ENCODE results near the gene F5.
"Not testable (repeated sequence)": the region's sequence is repeated elsewhere in the genome, so short reads cannot be mapped to it uniquely, and the experiment has no call there.

F5 gene

DNA sequence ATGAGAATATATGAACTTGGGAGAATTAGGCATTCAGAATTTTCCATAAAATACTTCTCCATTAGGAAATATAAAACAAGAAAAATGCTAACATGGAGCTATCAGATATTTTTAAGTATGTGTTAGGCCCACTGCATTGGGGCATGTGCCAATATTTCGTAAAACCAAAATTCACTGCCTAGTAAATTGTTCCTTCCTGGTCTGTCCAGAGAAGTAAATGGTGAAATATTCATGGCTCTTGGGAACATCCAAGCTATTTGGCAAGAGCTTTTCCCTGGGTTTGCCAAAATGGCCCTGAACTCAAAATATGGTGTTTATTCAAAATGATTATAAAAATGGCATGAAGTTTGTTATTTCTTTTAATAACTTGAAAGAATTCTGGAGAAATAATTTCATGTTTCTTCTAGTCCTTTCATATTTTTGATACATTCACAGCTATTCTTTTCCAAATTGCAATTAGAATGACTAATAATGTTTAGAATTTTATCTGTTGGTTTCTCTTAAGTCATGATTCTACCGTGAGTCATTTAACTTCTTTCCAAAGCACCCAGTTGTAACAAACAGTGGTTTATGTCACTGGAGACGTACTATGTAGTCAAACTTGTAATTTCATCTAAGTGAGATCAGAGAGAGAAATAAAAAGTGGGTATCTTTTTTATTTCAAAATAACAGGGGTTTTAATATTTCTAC lies 74.8 kb downstream of the F5 start:
- no peak for DNase-seq (ENCODE audit: low read depth, low spot score)

DNA sequence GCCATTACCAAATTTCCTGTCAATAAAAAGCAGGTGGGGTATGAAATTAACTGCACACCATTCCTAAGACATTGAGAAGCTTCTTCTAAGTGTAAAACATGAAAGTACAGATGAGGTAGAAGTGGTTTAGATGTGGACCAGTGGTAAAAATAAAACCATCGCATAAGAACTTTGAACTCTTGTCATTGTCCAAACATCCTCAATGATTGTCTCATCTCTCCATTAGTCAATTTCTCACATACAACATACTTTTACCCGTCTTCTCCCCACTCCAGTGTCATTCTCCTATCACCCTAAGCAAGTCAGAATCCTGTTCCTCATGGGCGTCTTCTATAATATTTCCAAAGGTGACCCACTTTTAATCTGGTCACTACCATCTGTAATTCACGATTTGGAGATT lies 76.2 kb downstream of the F5 start:
- no peak for DNase-seq (ENCODE audit: low read depth, low spot score)

DNA sequence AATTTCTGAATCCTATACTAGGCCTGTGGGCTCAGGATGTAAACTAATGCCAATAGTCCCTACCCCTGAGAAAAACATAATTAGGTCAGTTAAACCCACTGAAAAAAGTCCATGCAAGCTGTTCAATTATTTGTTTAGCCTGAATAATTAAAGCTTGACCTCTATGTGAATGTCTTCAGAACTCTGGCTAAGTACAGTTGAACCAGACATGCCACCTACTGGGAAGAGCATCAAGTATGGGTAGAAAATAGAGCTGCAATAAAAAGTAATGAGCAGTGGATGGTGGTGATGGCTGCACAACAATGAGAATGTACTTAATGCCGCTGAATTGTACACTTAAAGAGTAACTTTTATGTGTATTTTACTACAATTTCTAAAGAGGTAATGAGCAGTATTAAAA lies 76.9 kb downstream of the F5 start:
- no peak for DNase-seq (ENCODE audit: low read depth, low spot score)

DNA sequence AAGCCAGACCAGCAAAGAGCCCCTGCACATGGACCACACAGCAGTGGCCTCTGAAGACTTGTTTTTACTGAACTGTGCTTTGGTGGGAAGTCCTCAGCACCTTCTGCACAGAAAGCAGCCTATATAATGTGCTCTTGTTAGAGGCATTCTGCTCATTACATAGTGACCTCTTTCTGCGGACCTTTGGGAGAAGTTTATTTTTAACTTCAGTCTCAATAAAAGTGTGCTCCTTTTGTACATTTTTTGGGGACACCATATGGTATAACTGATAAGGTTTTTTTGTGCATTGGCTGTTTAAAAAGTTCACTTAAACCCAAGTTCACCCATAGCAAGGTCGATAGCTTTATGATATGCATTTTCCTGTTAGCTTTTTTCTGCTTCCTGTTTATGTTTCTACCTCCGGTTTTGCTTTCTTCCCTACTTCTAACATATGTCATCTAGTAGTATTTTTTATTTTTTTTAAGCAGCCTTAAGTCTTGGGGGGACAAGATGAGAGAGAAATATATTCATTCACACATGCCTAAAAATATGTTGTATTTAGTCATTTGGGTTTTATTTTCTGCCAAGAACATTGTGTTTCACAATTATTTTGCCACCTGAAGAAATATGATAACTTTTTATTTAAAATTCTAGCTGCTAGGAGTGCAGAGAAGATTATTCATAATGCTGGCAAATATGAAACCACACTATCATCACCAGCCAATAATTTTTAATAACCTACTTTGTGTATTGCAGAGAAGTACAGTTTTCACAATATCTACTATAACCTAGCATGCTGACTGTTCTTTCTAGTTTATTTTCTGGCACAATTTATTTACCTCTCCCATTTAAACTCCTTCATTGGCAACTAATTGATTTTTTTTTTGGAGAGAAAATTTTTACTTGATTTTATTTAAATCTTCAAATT lies 77.6 kb downstream of the F5 start:
- DNase-seq (ENCODE audit: low read depth, low spot score) = no peak

DNA sequence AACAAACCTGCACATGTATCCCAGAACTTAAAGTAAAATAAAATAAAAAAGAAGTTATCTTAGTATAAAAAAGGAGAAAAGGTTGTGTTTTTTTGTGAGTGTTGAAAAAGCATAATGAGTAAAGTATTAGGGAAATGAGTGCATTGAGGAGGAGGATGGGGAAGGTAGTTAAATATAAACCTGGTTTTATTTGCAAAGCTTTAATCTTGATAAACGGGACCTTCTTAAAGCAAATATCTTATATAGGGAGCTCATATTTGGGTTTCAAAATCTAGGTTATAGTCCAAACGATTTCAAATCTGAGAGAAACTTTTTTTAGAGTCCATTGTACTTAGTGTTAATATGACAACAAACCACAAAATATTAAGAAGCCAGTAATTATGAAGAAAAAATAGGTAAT lies 78.9 kb downstream of the F5 start:
- no peak for DNase-seq (ENCODE audit: low read depth, low spot score)

DNA sequence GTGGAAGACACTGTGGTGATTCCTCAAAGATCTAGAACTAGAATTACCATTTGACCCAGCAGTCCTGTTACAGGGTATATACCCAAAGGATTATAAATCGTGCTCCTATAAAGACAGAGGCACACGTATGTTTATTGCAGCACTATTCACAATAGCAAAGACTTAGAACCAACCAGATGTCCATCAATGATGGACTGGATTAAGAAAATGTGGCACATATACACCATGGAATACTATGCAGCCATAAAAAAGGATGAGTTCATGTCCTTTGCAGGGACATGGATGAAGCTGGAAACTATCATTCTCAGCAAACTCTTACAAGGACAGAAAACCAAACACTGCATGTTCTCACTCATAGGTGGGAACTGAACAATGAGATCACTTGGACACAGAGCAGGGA lies 82.7 kb downstream of the F5 start:
- not testable (repeated sequence) for DNase-seq (ENCODE audit: low read depth, low spot score)

DNA sequence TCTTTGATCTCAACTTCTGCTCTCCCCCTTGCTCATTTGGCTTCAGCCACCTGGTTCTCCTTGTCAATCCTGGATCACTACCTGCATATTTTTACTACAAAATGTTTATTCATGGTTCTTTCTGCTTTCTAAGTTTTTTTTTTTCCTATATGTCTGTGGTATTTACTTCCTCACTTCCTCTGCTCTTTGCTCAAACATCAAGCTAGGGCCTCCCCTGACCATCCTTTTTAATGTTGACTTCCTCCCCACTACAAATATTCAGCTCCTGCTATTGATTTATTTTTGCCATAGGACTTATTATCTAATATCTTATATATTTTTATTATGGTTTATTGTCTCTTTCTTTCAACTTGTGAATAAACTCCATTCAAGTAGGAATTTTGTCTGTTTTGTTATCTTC lies 86.5 kb downstream of the F5 start:
- no peak for DNase-seq (ENCODE audit: low read depth, low spot score)

DNA sequence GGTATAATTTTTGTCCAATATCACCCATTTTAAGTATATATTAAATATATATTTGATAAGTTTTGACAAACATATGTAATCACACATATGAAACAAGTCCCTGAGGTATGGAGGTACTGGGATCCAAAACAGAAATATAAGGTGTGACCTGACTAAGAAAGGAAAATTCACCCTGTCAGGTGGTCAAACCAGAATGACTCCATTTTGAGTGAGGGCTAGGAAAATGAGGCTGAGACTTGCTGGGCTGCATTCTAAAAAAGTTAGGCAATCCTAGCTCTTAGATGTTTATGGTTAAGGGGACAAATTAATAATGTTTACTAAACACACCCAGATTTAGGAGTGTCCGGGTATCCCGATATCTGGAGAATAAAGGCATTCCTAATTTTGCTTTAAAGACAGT lies 89.0 kb downstream of the F5 start:
- no peak for DNase-seq (ENCODE audit: low read depth, low spot score)

DNA sequence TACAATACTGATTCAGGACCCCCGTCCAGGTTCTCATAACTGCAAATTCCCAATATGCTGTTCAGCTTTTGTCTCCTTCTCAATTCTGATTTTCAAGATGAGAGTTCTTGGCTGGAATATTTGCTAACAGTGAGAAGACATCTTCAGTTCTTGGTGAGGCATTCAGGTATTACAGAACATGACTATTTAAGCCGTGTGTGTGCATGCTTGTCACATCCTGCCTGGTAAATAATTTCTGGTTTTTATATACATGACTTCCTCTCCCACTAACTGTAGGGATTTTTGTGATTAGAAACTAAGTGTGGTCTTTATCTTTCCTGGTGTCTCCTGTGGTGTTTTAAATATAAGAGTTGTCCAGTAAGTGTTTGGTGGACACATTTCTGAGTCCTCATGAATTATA lies 90.4 kb downstream of the F5 start:
- DNase-seq (ENCODE audit: low read depth, low spot score) = no peak

DNA sequence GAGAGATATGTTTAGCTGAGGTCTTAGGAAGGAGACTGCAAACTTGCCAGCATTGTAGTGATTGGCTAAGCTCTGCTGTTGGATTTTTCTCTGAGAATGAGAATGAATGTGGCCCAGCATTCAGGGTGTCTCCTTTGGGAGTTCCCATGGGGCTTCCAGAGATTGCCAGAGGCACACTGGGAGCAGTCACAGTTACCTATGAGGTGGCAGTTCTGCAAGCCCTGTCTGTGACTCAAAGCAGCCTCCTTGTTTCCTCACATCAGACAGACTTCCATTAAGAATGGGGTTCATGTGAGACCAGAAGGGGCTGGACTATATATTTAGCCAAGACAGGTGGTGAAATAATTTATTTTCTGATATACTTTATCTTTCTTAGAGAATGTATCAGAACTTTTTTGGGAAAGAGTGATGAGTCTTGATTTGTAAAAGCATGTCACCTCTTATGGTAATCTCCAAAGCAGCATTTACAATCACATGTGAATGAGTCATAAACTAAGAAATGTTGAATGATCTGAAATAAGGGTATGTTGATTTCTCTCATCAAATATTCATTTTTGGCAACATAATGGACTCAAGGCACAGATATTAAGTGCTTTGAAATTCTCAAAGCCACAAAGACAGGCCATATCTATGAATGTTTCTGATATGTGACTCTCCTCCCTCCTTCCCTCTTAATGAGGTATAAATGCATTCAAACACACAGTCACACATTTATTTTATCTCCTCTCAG lies 91.1 kb downstream of the F5 start:
- no peak for DNase-seq (ENCODE audit: low read depth, low spot score)

DNA sequence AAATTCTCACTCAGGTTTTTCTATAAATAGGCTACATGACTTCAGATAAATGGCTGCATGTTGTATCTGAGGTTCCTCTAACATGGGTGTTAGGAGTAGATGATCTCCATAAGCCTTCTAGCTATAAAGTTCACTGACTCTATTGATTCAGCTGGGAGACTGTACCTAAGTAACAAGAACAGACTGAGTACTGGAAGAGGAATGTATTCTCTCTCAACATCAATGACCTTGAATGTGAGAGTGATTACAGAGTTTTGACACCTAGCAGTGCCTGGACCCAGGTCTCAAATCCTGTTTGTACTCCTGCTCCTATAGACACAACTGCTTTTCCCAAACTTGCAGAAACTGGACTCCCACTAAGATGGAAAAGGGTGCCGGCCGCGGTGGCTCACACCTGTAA lies 91.9 kb downstream of the F5 start:
- DNase-seq (ENCODE audit: low read depth, low spot score) = no peak

DNA sequence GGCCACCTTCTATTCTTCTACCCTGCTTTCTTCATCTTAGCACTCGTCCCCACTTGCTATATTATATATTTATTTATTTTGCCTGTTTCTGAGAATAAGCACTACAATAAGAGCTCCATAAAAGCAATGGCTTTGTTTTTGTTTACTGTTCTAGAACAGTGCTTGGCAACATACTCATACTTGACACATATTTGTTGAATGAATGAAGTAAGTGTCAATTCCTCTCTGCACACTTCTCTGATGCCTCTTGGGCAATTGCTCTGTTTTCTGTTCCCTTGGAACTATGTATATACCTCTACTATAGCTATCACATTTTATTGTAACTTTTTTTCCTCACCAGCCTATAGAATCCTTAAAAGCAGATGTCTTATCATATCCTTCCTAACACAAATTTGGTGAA lies 93.0 kb downstream of the F5 start:
- no peak for DNase-seq (ENCODE audit: low read depth, low spot score)

DNA sequence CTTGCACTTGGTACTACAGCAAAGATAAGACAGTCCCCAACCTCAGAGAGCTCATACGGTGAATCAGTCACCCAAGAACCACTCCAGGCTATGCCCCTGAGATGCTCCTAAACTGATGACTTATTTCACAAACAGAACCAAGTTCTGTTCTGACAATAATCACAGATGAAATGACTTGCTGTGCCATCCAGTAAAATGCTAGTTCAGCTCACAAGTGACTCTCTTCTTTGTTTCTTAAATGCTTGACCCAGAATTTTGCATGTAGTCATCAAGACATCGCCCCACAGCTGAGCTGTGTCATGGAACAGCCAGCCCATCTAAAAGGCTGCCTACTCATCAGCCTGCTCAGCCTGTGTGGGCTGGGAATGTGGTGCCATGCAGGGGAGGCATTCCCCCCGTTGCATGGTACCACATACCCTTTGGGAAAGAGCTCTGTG lies 94.4 kb downstream of the F5 start:
- DNase-seq (ENCODE audit: low read depth, low spot score) = no peak

DNA sequence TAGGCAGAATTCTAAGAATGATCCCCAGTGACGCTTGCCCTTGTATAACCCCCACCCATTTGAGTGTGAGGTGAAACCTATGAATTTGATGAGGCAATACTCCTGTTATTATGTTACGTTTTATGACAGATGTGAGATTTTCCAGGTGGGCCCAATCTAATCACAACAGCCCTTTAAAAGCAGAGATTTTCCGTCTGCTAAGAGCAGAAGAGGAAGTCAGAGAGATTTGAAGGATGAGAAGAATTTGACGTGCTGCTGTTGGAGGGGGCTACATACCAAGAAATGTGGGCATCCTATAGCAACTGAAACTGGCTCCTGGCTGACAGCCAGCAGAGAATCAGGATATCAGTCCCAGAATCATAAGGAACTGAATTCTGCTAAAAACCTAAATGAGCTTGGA lies 98.1 kb downstream of the F5 start:
- no peak for DNase-seq (ENCODE audit: low read depth, low spot score)

DNA sequence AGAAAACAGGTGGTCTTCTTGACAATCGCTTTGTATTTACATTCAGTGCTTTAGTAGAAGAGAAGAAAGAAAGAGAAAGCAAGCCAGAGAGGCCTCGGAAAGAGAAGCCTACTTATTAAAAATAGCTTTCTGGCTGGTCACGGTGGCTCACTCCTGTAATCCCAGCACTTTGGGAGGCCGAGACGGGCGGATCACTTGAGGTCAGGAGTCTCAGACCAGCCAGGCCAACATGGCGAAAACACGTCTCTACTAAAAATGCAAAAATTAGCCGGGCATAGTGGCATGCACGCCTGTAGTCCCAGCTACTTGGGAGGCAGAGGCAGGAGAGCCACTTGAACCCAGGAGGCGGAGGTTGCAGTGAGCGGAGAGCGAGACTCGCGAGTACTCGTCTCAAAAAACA lies 98.7 kb downstream of the F5 start:
- DNase-seq (ENCODE audit: low read depth, low spot score) = no peak

DNA sequence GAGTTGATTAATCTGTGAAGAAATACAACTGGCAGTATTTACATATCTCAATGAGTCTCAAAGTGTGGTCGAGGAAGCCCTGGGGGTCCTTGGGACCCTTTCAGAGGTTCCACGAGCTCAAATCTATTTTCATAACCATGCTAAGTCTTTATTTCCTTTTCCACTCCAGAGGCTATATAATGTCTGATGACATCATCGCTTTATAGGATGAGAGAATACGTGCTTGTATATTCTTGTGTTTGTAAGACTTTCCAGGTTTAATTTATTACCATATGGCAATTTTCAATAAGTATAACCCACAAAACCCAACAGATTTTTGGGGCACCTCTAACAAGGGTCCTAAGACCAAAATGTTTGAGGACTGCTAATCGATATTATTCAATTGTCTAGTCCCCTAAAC lies 99.1 kb downstream of the F5 start:
- DNase-seq (ENCODE audit: low read depth, low spot score) = no peak

DNA sequence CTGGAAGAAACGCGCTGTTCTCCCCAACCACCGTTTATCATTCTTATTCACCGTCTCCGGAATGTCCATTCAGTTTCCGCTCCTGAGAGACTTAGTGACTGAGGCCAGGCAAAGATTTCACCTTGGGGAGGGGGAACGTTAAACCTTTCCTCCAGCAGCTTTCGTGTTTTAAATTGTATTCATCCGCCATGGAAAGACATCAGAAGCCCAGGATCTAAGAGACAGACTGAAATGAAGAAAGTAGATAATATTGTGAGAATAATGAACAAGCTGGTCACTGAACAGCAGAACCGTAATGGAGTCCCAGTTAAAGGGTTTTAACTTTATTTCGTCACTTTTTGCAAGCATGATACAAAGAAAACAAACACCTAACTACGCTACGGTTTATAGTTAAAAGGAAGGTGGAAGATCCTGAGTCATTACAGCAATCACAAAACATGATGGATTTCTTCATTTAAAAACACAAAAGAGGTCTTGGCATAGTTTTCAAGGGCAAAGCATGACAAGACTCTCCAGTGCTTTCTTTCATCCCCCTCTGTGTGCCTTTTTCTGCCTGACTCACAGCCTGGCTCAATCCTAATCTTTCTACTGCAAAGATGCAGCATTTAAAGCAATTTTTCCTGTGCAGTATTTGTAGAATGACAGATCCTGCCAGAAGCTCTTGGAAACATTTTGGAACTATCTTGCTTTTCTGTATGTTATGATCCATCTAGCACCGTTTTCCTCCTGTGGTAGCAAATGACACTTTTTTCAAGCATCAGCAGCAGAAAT lies 99.8 kb downstream of the F5 start:
- no peak for DNase-seq (ENCODE audit: low read depth, low spot score)

DNA sequence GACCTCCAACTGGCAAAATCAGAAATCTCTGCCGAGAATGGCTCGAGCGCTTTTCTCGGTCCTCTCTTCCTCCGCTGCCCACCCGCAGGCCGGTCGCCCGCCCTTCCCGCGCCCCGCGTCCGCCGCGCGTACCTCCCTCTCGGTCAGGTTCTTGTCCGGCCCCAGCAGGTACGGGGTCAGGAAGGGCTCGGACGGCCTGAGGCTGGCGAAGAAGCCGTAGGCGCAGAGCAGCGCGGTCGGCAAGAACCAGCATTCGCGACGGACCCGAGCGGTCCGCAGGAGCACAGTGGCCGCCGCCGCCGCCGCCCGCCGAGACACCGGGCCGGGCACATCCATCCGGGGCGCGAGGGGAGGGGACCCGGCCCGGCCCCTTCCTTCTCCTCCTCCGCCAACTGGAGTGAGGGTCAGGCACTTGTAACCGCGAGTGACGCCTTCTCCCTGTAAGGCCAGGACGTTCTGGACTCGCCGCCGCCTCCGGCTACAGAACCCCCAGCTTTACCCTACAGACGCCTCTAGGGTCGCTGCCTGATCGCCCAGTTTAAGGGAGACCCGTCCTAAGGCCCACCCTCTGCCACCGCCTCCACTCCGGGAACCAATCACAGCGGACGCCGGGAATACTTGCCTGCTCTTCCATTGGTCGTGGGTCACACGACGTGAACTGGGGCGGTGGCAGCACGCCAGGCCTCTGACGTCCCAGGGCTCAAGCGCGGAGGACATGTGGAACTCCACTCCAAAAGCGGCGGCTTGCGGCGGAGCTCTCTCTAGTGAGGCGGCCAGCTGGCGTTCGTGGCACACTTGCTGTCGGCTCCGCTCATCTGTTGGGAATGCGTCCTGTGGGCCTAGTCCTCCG lies 100.6 kb downstream of the F5 start, which contains the start of gene SLC19A2:
Gene SLC19A2, minus strand, starts transcription at position 514 of the 850 bp plus-strand sequence. Its CDS starts 178 bp downstream, at position 336.
- peak; percentile 94 for DNase-seq (ENCODE audit: low read depth, low spot score)

DNA sequence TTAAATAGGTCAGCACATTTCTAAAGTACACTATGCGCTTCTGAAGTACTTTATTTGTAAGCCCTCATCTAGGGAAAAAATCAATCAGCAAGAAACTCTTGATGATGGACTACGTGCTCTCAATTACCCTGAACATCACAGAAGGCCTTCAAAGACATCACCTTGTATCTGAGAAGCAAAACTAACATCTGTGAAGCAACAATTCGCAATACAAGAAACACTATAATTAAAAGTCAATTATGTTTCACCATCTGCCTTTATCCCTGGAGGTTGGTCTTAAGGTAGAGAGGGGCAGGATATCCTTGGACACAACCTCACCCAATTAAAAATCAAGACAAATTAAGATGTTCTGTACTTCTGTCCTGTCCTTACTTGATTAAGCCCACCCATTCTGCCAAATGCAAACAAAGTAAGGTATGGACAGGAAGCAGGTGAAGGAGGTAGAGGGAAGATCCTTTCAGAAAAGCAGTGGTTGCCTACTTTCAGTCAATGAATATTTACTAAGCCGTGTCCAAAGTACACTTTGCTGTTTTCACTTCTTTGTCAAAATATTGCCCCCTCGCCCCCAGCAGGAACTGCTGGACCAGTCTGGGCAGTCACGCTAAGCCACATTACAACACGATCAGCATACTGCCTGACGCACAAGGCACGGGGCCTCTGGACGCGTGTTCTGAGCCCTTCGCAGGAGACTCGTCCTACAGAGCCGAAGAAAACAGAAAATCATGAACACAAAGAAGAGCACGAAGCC lies 101.4 kb downstream of the F5 start:
- DNase-seq (ENCODE audit: low read depth, low spot score) = no peak

DNA sequence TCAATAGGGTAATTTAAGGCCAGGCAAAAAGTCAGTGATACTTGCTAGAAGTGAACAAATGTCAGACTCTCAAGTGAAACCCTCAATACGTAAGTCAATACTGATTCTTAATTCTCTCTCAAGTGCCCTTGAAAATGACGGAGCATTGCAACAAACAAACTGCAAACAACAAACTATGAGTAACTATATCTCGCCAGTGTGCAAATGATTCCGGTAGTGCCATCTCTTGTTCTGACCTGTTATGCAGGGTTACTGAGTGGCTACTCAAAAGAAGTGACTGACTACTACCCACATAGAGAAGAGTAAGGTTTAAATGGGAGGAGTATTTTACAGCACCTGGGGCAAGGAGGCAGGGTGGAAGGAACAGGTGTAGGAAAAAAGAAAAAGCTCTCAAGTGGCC lies 102.2 kb downstream of the F5 start:
- DNase-seq (ENCODE audit: low read depth, low spot score) = no peak

All from iPS DF 19.7 (cell line).